Measurements from ENCODE around the gene EXOC3. TPM values are rescaled to one million over a fixed set of nuclear protein-coding genes. Genes with fewer than 3 reads are reported as not detected.
"Not testable (repeated sequence)": the region's sequence is repeated elsewhere in the genome, so short reads cannot be mapped to it uniquely, and the experiment has no call there.

EXOC3 gene
- total RNA-seq, 2 experiments from 2014 or later: 41.6 to 41.7 TPM

GRCh38 chr5:414991-415927, 27.7 kb upstream of the EXOC3 start:
- not testable (repeated sequence) for H3K27ac Mint-ChIP-seq, H3K4me3 Mint-ChIP-seq, DNase-seq

DNA sequence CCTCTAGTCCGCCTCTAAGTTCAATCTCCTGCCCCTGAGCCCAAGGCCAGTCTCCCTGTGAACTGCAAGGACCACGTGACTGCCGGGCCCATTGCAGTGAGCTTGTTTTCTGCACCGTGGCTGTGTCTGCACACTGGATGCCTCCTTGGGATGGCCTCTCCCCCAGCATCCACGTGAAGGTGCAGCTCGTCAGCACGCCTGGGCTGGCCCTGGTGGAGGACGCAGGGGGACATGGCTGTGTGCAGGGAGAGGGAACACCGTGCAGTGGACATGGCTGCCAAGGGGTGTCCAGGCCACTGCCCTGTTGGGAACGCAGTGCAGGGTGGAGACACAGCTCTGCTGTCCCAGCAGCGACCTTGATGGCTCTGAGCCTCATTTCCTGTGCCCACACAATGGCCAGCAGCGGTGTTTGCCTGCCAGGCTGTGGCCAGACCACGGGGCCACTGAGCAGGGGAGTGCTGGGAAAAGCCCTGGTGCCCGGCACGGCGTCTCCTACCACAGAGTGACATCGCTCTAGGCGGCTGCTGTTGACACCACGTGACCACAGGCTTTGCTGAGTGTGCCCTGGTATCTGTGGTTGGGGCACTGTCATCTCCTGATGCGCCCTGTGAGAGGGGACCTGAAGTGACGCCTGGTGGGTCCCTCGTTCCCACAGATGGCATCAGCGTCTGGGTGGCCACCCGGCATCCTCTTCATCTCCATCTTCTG, 26.9 kb upstream of the EXOC3 start:
- H3K36me3 Mint-ChIP-seq (ENCODE audit: low read depth): no peaks in the 10 kb centered on the region
- CTCF ChIA-PET: no interaction called here
- no peaks in the 10 kb centered on the region for H3K9me3 Mint-ChIP-seq
- H3K27me3 Mint-ChIP-seq (ENCODE audit: low read depth): no peaks in the 10 kb centered on the region
- no peak overlapping the region for H3K4me3 Mint-ChIP-seq
- H3K4me1 Mint-ChIP-seq (ENCODE audit: low read depth): peaks cover 11% of the 10 kb centered on the region
- no peak for DNase-seq
- no peak overlapping the region for H3K27ac Mint-ChIP-seq
- intact Hi-C loops (cut with micrococcal nuclease): no loop called here

More at GRCh38 chr5:414991-415927, 27.7 kb upstream of the EXOC3 start:
- H3K27me3 Mint-ChIP-seq (ENCODE audit: low read depth); H3K36me3 Mint-ChIP-seq (ENCODE audit: low read depth); intact Hi-C loops (cut with micrococcal nuclease); H3K9me3 Mint-ChIP-seq: not testable (repeated sequence)
- CTCF ChIA-PET: interaction anchor here (0.7 to 0.9 kb wide), 2 partner anchors 12 to 227 kb away, joined by 3 to 4 read pairs; no protein-coding TSS in a partner anchor
- H3K4me1 Mint-ChIP-seq (ENCODE audit: low read depth): peaks cover 12% of the 10 kb centered on the region

DNA sequence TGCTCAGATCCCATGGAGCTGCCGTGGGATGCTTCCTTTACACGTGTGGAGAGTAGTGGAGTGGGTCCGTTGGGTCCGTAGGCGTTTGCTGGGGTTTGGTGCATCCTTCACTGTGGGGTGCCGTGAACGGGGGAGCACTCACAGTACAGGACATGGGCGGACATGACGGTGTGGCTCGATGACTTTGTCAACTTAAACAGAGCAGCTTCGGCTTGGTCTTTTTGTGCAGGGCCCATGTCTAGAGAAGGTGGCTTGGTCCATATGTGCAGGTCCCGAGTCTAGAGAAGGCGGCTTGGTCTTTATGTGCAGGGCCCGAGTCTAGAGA, 26.4 kb upstream of the EXOC3 start:
- no peak overlapping the region for H3K27ac Mint-ChIP-seq
- CTCF ChIA-PET: no interaction called here
- H3K27me3 Mint-ChIP-seq (ENCODE audit: low read depth): no peaks in the 10 kb centered on the region
- H3K9me3 Mint-ChIP-seq: no peaks in the 10 kb centered on the region
- DNase-seq: no peak
- no peak overlapping the region for H3K4me3 Mint-ChIP-seq
- H3K4me1 Mint-ChIP-seq (ENCODE audit: low read depth): peaks cover 8% of the 10 kb centered on the region
- intact Hi-C loops (cut with micrococcal nuclease): no loop called here
- no peaks in the 10 kb centered on the region for H3K36me3 Mint-ChIP-seq (ENCODE audit: low read depth)

GRCh38 chr5:417301-418161, 25.4 kb upstream of the EXOC3 start:
- H3K4me1 Mint-ChIP-seq (ENCODE audit: low read depth): no peaks in the 10 kb centered on the region
- no peak overlapping the region for H3K4me3 Mint-ChIP-seq
- DNase-seq: no peak
- H3K27ac Mint-ChIP-seq: no peak overlapping the region
- H3K27me3 Mint-ChIP-seq (ENCODE audit: low read depth): no peaks in the 10 kb centered on the region
- intact Hi-C loops (cut with micrococcal nuclease): no loop called here
- H3K9me3 Mint-ChIP-seq: no peaks in the 10 kb centered on the region
- no peaks in the 10 kb centered on the region for H3K36me3 Mint-ChIP-seq (ENCODE audit: low read depth)
- CTCF ChIA-PET: interaction anchor here (0.9 kb wide), 1 partner anchor 39 kb away, joined by 6 read pairs; no protein-coding TSS in a partner anchor

- intact Hi-C loops (cut with micrococcal nuclease): no loop called here
- no peak for DNase-seq
- CTCF ChIA-PET: interaction anchor here (0.8 to 0.9 kb wide), 2 partner anchors 27 to 40 kb away, joined by 3 to 6 read pairs; no protein-coding TSS in a partner anchor
- Mint-ChIP-seq H3K27me3 (ENCODE audit: low read depth) (no peaks in the 10 kb centered on the region), H3K4me1 (ENCODE audit: low read depth) (no peaks in the 10 kb centered on the region), H3K9me3 (no peaks in the 10 kb centered on the region), H3K27ac (no peak overlapping the region), H3K36me3 (ENCODE audit: low read depth) (no peaks in the 10 kb centered on the region), H3K4me3 (no peak overlapping the region)
These were observed 24.5 kb upstream of the EXOC3 start for GRCh38 chr5:418162-419121.

GRCh38 chr5:419970-420369, 23.0 kb upstream of the EXOC3 start:
- Mint-ChIP-seq H3K4me3 (no peak overlapping the region), H3K36me3 (ENCODE audit: low read depth) (no peaks in the 10 kb centered on the region), H3K9me3 (no peaks in the 10 kb centered on the region), H3K4me1 (ENCODE audit: low read depth) (no peaks in the 10 kb centered on the region), H3K27me3 (ENCODE audit: low read depth) (no peaks in the 10 kb centered on the region), H3K27ac (no peak overlapping the region)
- no peak for DNase-seq
- CTCF ChIA-PET: no interaction called here
- intact Hi-C loops (cut with micrococcal nuclease): no loop called here

GRCh38 chr5:420632-421286, 22.2 kb upstream of the EXOC3 start:
- H3K4me1 Mint-ChIP-seq (ENCODE audit: low read depth): no peaks in the 10 kb centered on the region
- intact Hi-C loops (cut with micrococcal nuclease): no loop called here
- H3K9me3 Mint-ChIP-seq: no peaks in the 10 kb centered on the region
- H3K27me3 Mint-ChIP-seq (ENCODE audit: low read depth): no peaks in the 10 kb centered on the region
- H3K27ac Mint-ChIP-seq: no peak overlapping the region
- H3K36me3 Mint-ChIP-seq (ENCODE audit: low read depth): no peaks in the 10 kb centered on the region
- CTCF ChIA-PET: no interaction called here
- DNase-seq: no peak
- H3K4me3 Mint-ChIP-seq: no peak overlapping the region

DNA sequence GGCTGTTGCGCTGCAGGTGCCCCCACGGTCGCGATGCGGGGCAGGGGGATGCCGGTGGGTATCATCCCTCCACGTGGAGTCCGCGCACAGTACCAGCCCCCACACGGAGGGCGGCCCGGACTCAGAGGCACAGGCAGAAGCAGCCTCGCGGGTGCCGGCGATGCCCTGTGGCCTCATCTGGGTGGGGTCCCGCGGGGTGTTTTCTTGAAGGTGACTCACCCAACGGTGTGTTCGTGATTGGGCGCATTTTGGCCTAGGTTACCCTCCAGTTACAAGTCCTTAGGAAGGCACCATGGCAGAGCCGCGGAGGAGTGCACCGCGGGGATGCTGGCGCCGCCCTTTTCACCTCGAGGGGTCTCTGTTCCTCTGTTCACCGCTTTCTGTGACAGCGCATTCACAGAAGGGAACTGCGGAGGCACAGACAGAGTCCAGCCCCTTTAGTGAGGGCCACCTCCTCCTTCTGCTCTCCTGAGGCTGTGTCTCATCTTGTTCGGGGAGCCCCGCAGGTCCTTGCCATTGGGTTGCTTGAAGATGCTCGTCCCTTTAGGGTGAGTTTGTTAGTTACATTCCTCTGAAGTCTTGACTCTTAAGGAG, 21.6 kb upstream of the EXOC3 start:
- intact Hi-C loops (cut with micrococcal nuclease): no loop called here
- Mint-ChIP-seq H3K9me3 (no peaks in the 10 kb centered on the region), H3K4me1 (ENCODE audit: low read depth) (no peaks in the 10 kb centered on the region), H3K27me3 (ENCODE audit: low read depth) (no peaks in the 10 kb centered on the region), H3K36me3 (ENCODE audit: low read depth) (no peaks in the 10 kb centered on the region), H3K4me3 (no peak overlapping the region), H3K27ac (no peak overlapping the region)
- CTCF ChIA-PET: no interaction called here
- no peak for DNase-seq

- H3K27ac Mint-ChIP-seq: no peak overlapping the region
- intact Hi-C loops (cut with micrococcal nuclease): no loop called here
- no peaks in the 10 kb centered on the region for H3K36me3 Mint-ChIP-seq (ENCODE audit: low read depth)
- DNase-seq: no peak
- no peaks in the 10 kb centered on the region for H3K9me3 Mint-ChIP-seq
- no peaks in the 10 kb centered on the region for H3K4me1 Mint-ChIP-seq (ENCODE audit: low read depth)
- H3K4me3 Mint-ChIP-seq: no peak overlapping the region
- H3K27me3 Mint-ChIP-seq (ENCODE audit: low read depth): no peaks in the 10 kb centered on the region
- CTCF ChIA-PET: no interaction called here
These were observed 21.1 kb upstream of the EXOC3 start for GRCh38 chr5:421901-422300.

DNA sequence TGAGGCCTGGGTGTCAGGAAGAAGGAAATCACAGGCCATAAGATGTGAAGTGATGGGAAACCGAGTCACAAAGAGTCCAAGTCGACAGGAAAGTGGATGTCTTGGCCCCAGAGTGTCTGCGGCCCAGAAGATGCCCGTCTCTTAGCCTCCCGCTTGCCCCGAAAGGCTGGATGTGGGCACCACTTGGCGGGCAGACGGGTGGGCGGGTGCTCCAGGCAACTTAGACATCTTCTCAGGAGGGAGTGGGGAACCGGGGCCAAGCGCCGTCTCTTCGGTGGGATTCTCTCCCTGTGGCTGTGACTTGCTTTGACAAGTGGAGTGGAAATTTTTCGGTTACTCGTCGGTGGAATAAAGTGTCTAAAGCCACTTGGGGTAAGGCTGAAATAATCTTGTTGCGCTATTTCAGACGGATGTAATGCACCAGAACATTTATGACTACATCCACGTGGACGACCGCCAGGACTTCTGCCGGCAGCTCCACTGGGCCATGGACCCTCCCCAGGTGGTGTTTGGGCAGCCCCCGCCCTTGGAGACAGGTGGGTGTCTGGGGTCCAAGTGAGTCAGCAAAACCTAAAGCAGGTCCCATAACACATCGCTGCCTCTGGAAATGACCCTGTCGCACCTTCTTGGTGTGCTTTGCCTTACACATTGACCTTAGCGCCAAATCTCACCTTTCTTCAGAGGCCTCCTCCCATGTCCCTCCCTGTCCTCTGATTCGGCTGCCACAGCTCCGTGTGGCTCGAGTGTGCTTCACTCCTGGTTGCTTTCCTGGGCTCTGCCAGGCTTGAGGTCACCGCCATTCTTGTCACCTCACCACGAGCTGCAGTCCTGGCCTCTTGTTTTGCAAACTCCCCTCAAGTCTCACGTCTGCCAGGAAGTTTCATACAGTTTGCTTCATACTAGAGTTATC, 20.4 kb upstream of the EXOC3 start:
- H3K27me3 Mint-ChIP-seq (ENCODE audit: low read depth): no peaks in the 10 kb centered on the region
- no peaks in the 10 kb centered on the region for H3K4me1 Mint-ChIP-seq (ENCODE audit: low read depth)
- H3K27ac Mint-ChIP-seq: no peak overlapping the region
- no peak for DNase-seq
- H3K9me3 Mint-ChIP-seq: no peaks in the 10 kb centered on the region
- no peaks in the 10 kb centered on the region for H3K36me3 Mint-ChIP-seq (ENCODE audit: low read depth)
- intact Hi-C loops (cut with micrococcal nuclease): no loop called here
- H3K4me3 Mint-ChIP-seq: no peak overlapping the region
- CTCF ChIA-PET: no interaction called here

Measured in activated naive CD4-positive, alpha-beta T cell treated with anti-CD3 and anti-CD28 coated beads for 36 hours (primary cell).